ENCODE data around the gene PRKCB. TPM values are rescaled to one million over a fixed set of nuclear protein-coding genes. Genes with fewer than 3 reads are reported as not detected.

Gene PRKCB
- total RNA-seq, 1 experiment from 2014 or later, result 0.89 TPM

GRCh38 chr16:24013054-24013636 lies 177.4 kb downstream of the PRKCB start:
- ChIA-PET POLR2A (no interaction called here), RAD21 (ENCODE audit: low non-redundant PET in 1 of 2, low total read pairs in 2 of 2, uncharacterized antibody in 2 of 2, unreplicated experiment in 2 of 2) (no interaction called here), CTCF (interaction anchor here (1.1 to 2.0 kb wide), 2 partner anchors 17 to 210 kb away, joined by 3 to 6 read pairs; no protein-coding TSS in a partner anchor)
- Histone ChIP-seq H3K27me3 (ENCODE audit: insufficient read depth, low read length) (peaks cover 6% of the 10 kb centered on the region), H3K4me3 (replicated peaks in 1 of 2; ENCODE audit: low read depth in 1 of 2, low read length in 2 of 2) (no peak overlapping the region), H3K9me3 (ENCODE audit: control insufficient read depth in 1 of 2, insufficient read depth in 1 of 2, low read depth in 1 of 2, low read length in 2 of 2) (no peaks in the 10 kb centered on the region), H3K79me2 (ENCODE audit: insufficient read depth, low read length) (no peaks in the 10 kb centered on the region), H3K9me2 (ENCODE audit: insufficient read depth) (no peaks in the 10 kb centered on the region), H3K4me1 (ENCODE audit: control insufficient read depth in 1 of 2, insufficient read depth in 2 of 2, low read length in 2 of 2) (no peaks in the 10 kb centered on the region), H4K20me1 (ENCODE audit: insufficient read depth) (no peaks in the 10 kb centered on the region), H3K27ac (ENCODE audit: low read depth, low read length) (no peak overlapping the region), H3K4me2 (ENCODE audit: low read length) (no peak overlapping the region), H3K36me3 (ENCODE audit: control insufficient read depth in 1 of 2, insufficient read depth in 2 of 2, low read length in 2 of 2) (no peaks in the 10 kb centered on the region), H3K9ac (ENCODE audit: low read length) (no peak overlapping the region), H2AFZ (ENCODE audit: low read depth, low read length, poor library complexity, severe bottlenecking) (no peak overlapping the region)
- TF ChIP-seq JUND (IDR thresholded peaks at IDR 0.05) (no peak), CBX3 (IDR thresholded peaks at IDR 0.05; ENCODE audit: low read depth) (no peak), ZNF274 (IDR thresholded peaks at IDR 0.05; ENCODE audit: low read depth, low read length) (no peak), SP1 (IDR thresholded peaks at IDR 0.05; ENCODE audit: low read depth) (no peak), CEBPB (IDR thresholded peaks at IDR 0.05; ENCODE audit: low read depth) (no peak), MAX (IDR thresholded peaks at IDR 0.05) (no peak), YY1 (IDR thresholded peaks at IDR 0.05; ENCODE audit: extremely low read depth, insufficient replicate concordance, low read depth, low read length) (no peak), EZH2phosphoT487 (IDR thresholded peaks at IDR 0.05; ENCODE audit: borderline replicate concordance) (no peak), EGR1 (IDR thresholded peaks at IDR 0.05; ENCODE audit: low read depth) (no peak), ZFX (IDR thresholded peaks at IDR 0.05) (no peak), RAD21 (IDR thresholded peaks at IDR 0.05; ENCODE audit: low read depth) (no peak), SRF (IDR thresholded peaks at IDR 0.05; ENCODE audit: low read depth) (no peak), SIN3A (IDR thresholded peaks at IDR 0.05; ENCODE audit: low read depth) (no peak), REST (IDR thresholded peaks at IDR 0.05; ENCODE audit: low read depth) (no peak), CTCF (IDR thresholded peaks at IDR 0.05 in 2 of 3, conservative IDR thresholded peaks at IDR 0.05 in 1 of 3; ENCODE audit: borderline replicate concordance in 1 of 3, insufficient read depth in 1 of 3, low read depth in 2 of 3, low read length in 2 of 3) (no peak), TCF7L2 (IDR thresholded peaks at IDR 0.05; ENCODE audit: borderline replicate concordance, extremely low read depth, insufficient read depth, insufficient read length) (no peak), ELF1 (IDR thresholded peaks at IDR 0.05; ENCODE audit: borderline replicate concordance, low read depth) (no peak), EZH2 (IDR thresholded peaks at IDR 0.05) (no peak), ATF3 (IDR thresholded peaks at IDR 0.05) (no peak), ZBTB33 (IDR thresholded peaks at IDR 0.05; ENCODE audit: extremely low read depth, insufficient replicate concordance, low read length) (no peak)
- intact Hi-C loops (cut with micrococcal nuclease), result no loop called here
- no peak for DNase-seq (ENCODE audit: low read depth, low spot score)
- no peak for ATAC-seq
- BruUV-seq (replicated peaks), result no TSS peak

Data from HCT116 (cell line).